Upper lobe of right lung (tissue), 1 donor: ENCODE results near the gene FIP1L1. TPM values are rescaled to one million over a fixed set of nuclear protein-coding genes. Genes with fewer than 3 reads are reported as not detected.

Experiments used
- ATAC-seq: fragments of 200-7000 bp; cut with Tn5 transposase; one replicate; pipeline ENCODE4 v1.9.1; 2020; ENCODE audit warnings: mild to moderate bottlenecking, moderate library complexity
- DNase-seq: peaks from one replicate; pipeline ENCODE4 v3.0.0-alpha.2; 2020
- H3K27ac ChIP-seq: fragments of 200-600 bp; one replicate; pipeline ENCODE4 v1.8.0; 2022
- H3K27me3 ChIP-seq: fragments of 200-600 bp; one replicate; pipeline ENCODE4 v1.8.0; 2022; ENCODE audit warnings: mild to moderate bottlenecking
- H3K36me3 ChIP-seq: fragments of 200-600 bp; one replicate; pipeline ENCODE4 v1.8.0; 2022
- H3K4me1 ChIP-seq: fragments of 200-600 bp; one replicate; pipeline ENCODE4 v1.8.0; 2022
- H3K4me3 ChIP-seq: fragments of 200-600 bp; one replicate; pipeline ENCODE4 v1.8.0; 2022; ENCODE audit warnings: mild to moderate bottlenecking
- H3K9me3 ChIP-seq: fragments of 200-600 bp; one replicate; pipeline ENCODE4 v1.8.0; 2022
- CTCF ChIP-seq: fragments of 200-600 bp; IDR thresholded peaks from one replicate; pipeline ENCODE4 v1.8.0; 2022; ENCODE audit warnings: antibody characterized with exemption
- intact Hi-C: fragments of 100-400 bp; cut with DNase I; formaldehyde crosslinking; loops from one replicate; pipeline ENCODE4 v1.11.0; 2022
- total RNA-seq: library from RNA; stranded (reverse); fragmentation: NEBNext Ultra II Directional; extraction: Animal tissue kit (Norgen Biotek cat#: 25700); gene quantifications from one replicate; pipeline ENCODE4 v1.2.1, GENCODE V29; 2021
- donor health status: DM: no; HTN: yes; CAD: no; lungs with severe emphysema.

The FIP1L1 gene
- total RNA-seq, 1 donor from 2014 or later: 39.0 TPM

DNA sequence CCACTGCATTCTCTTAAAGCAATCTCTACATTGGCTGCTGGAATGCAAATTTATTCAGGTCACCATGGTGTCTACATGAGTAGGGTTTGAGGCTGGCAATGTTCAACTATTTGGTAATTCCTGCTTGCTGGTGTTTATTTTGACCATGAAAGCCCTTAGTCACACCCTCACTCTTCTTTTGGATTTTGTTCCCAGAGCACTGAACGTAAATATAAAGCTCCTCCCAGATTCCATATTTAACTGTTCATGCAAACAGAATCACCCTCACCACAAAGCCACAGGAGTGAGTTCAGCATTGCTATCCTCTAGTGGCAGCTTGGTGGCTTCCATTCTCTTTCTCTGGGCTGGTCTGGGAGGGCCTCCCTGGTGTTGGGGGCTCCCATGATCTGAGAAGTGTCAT, 131.0 kb downstream of the FIP1L1 start:
- no peak overlapping the region for H3K4me3 ChIP-seq
- H3K9me3 ChIP-seq: no peaks in the 10 kb centered on the region
- intact Hi-C loops: no loop called here
- no peaks in the 10 kb centered on the region for H3K27me3 ChIP-seq
- DNase-seq (no peak), ATAC-seq (no peak)
- H3K4me1 ChIP-seq: no peaks in the 10 kb centered on the region
- no peaks in the 10 kb centered on the region for H3K36me3 ChIP-seq
- no peak for TF ChIP-seq CTCF
- no peak overlapping the region for H3K27ac ChIP-seq

DNA sequence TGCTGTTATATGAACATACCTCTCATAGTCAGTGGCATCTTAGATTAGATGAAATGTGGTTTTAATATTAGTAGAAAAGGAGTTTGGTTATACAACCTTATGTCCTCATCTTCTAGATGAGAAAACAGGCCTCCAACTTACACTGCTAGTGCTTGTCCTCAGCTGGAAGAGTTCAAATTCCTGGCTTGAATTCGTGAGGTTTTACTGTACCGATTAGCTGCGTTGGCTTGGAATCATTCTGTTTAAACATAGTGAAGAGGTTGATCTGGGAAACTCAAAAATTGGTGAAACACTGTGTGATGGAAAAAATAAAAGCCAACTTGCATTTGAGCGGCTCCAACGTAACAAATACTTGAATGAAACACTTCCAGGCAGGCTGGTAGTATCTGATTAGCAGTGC, 132.9 kb downstream of the FIP1L1 start:
- no peak overlapping the region for H3K27ac ChIP-seq
- no peaks in the 10 kb centered on the region for H3K36me3 ChIP-seq
- no peaks in the 10 kb centered on the region for H3K4me1 ChIP-seq
- H3K9me3 ChIP-seq: no peaks in the 10 kb centered on the region
- H3K27me3 ChIP-seq: no peaks in the 10 kb centered on the region
- no peak overlapping the region for H3K4me3 ChIP-seq
- ATAC-seq (no peak), DNase-seq (no peak)
- no peak for TF ChIP-seq CTCF
- intact Hi-C loops: no loop called here

Other genes with a start within 250 kb of the FIP1L1 start
- 14.3 TPM for gene SCFD2, start 11.6 kb upstream of the FIP1L1 start, total RNA-seq
- gene LNX1, start 213.8 kb downstream of the FIP1L1 start, total RNA-seq: 6.0 TPM